Transverse colon (tissue), 4 donors: ENCODE measurements around the gene AHCY. TPM values are rescaled to one million over a fixed set of nuclear protein-coding genes. Genes with fewer than 3 reads are reported as not detected.
"Not testable (repeated sequence)": the region's sequence is repeated elsewhere in the genome, so short reads cannot be mapped to it uniquely, and the experiment has no call there.

Experiments
- DNase-seq: peaks from one replicate; pipeline ENCODE4 v3.0.0-alpha.2; 2019
- H3K27ac ChIP-seq, 4 donors: fragments of 200-600 bp; sonication (generic); 2 replicates each; pipeline ENCODE4 v1.5.1; 2016 to 2018; ENCODE audit warnings: inconsistent platforms in 4 of 4
- H3K27me3 ChIP-seq: fragments of 200-600 bp; sonication (generic); 2 replicates; pipeline ENCODE4 v1.5.1; 2017; ENCODE audit warnings: inconsistent platforms
- H3K36me3 ChIP-seq, 4 donors: fragments of 200-600 bp; sonication (generic); 2 replicates each; pipeline ENCODE4 v1.5.1; 2017 to 2019; ENCODE audit warnings: inconsistent platforms in 4 of 4
- H3K4me1 ChIP-seq, 4 donors: fragments of 200-600 bp; sonication (generic); 2 replicates each; pipeline ENCODE4 v1.5.1; 2017 to 2020; ENCODE audit warnings: inconsistent platforms in 4 of 4
- H3K4me3 ChIP-seq, 4 donors: fragments of 200-600 bp; sonication (generic); 1 replicate in 1 of 4; 2 replicates in 3 of 4; pipeline versions ENCODE4 v1.5.1 to v1.6.1; 2017 to 2019; ENCODE audit warnings: inconsistent platforms in 4 of 4
- H3K9me3 ChIP-seq, 2 donors: fragments of 200-600 bp; sonication (generic); 2 replicates each; pipeline ENCODE4 v1.5.1; 2017 to 2019; ENCODE audit warnings: inconsistent platforms in 2 of 2
- EP300 ChIP-seq: sonication (generic); formaldehyde crosslinking; IDR thresholded peaks from one replicate; pipeline ENCODE4 v1.6.1; 2017; ENCODE audit warnings: antibody characterized with exemption, low read depth
- POLR2A ChIP-seq: fragments of 450-650 bp; IDR thresholded peaks from one replicate; pipeline ENCODE4 v1.6.1; 2016; ENCODE audit warnings: antibody characterized with exemption, mild to moderate bottlenecking, moderate library complexity
- POLR2AphosphoS5 ChIP-seq, 3 donors: sonication (generic); formaldehyde crosslinking; IDR thresholded peaks; one replicate each; pipeline ENCODE4 v1.6.1; 2016; ENCODE audit warnings: antibody characterized with exemption in 3 of 3
- WGBS, 2 donors: methylation state at CpG; one replicate each; pipeline ENCODE4 v1.1.5; 2018; ENCODE audit warnings: low coverage in 1 of 2; 5-methylcytosine and 5-hydroxymethylcytosine counted together
- in situ Hi-C, 4 donors: fragments of 200-750 bp; cut with MboI; loops; one replicate each; pipeline versions ENCODE4 v1.15.0 to v1.15.1; 2017; ENCODE audit warnings: low sequenced_read_pairs in 3 of 4, low pct_ligation_motif_present in 1 of 4, low pct_unique_long_range_greater_than_20kb in 1 of 4
- intact Hi-C: fragments of 100-400 bp; cut with DNase I; formaldehyde crosslinking; loops from one replicate; pipeline ENCODE4 v1.15.1; 2023; ENCODE audit warnings: low total_unique reads
- total RNA-seq, 4 donors: library from RNA; depleted of rRNA; stranded (reverse); fragments of >200 nt; gene quantifications; one replicate each; pipeline ENCODE4 v1.1.0, GENCODE V29; 2016
- TF ChIP-seq, protein P1 (sequence below), 5 experiments: fragments of 200-600 bp in 3 of 5; fragments of 450-650 bp in 2 of 5; sonication (generic) in 3 of 5; IDR thresholded peaks; 1 replicate in 2 of 5; 2 replicates in 3 of 5; pipeline ENCODE4 v1.5.1; 2016 to 2017; ENCODE audit warnings: antibody characterized with exemption in 5 of 5, inconsistent platforms in 3 of 5, mild to moderate bottlenecking in 2 of 5, moderate library complexity in 1 of 5

AHCY gene
- total RNA-seq = 10 to 100 TPM; 23.9 to 71.6 (median 63.8) TPM

DNA sequence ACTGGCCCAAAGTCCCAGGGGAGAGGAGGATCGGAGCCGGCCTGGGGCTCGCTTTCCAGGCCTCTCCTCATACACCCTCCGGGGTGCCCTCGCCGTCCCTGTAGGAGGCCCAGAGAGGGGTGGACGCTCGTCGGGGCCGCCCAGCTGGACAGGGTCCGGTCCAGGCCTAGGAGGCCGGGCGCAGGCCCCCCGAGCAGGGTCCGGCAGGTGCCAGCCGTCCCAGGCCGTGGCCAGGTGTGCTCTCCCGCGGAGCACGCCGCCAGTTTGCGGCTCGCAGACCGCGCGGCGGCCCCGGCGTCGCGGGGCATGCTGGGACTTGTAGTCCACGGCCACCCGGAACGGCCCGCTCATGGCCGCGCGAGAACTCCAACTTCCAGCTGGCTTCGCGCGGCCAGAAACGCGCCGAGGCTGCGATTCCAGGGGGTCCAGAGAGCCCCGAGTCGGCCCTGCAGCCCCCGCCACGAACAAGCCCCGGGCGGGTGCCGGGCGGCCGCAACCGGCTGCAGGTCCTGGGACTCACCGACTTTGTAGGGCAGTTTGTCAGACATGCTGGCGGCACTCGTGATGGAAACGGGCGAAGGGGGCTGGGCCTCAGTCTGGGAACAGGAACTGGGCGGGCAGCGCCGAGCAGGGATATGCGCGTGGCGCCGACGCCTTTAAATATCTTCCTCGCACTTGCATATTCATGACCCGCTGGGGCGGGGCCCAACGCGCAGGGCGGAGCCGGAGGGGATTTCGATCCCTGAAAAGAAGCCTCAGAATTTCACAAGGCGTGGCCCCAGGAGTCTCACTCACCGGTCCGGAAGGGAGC, at the start of gene AHCY:
TSS of gene AHCY (minus strand) at position 633 of the 811 bp plus-strand sequence. CDS start at position 548, 85 bp downstream.
- H3K4me3 ChIP-seq = peak within 1 kb of the TSS; percentile 70 to 89 (median 80)
- H3K36me3 ChIP-seq = no peaks in the 10 kb centered on the region
- no peaks in the 10 kb centered on the region for H3K9me3 ChIP-seq
- no peaks in the 10 kb centered on the region for H3K27me3 ChIP-seq
- intact Hi-C loops (no loop called here), in situ Hi-C loops (loop anchor here (25.0 kb wide), 4 partner anchors 184 to 459 kb away; partner anchors contain the start of genes DYNLRB1 (in 2 of the 4) and TP53INP2 (in 1 of the 4))
- 1% methylated on average over 53 of the region's 79 CpGs; no CpG with 5 or more reads in 1 of the 2 donors for WGBS, 2 donors
- TF ChIP-seq POLR2AphosphoS5 (IDR thresholded peaks at IDR 0.05) = peak; percentile 21 to 82 (median 72)
- TF ChIP-seq EP300 = no peak
- TF ChIP-seq, protein P1, sequence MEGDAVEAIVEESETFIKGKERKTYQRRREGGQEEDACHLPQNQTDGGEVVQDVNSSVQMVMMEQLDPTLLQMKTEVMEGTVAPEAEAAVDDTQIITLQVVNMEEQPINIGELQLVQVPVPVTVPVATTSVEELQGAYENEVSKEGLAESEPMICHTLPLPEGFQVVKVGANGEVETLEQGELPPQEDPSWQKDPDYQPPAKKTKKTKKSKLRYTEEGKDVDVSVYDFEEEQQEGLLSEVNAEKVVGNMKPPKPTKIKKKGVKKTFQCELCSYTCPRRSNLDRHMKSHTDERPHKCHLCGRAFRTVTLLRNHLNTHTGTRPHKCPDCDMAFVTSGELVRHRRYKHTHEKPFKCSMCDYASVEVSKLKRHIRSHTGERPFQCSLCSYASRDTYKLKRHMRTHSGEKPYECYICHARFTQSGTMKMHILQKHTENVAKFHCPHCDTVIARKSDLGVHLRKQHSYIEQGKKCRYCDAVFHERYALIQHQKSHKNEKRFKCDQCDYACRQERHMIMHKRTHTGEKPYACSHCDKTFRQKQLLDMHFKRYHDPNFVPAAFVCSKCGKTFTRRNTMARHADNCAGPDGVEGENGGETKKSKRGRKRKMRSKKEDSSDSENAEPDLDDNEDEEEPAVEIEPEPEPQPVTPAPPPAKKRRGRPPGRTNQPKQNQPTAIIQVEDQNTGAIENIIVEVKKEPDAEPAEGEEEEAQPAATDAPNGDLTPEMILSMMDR (IDR thresholded peaks at IDR 0.05) = peak in 1 of 5 experiments; percentile 15
- peak; percentile 72 for TF ChIP-seq POLR2A
- peak within 1 kb of the TSS; percentile 92 to 98 (median 96) for H3K27ac ChIP-seq
- H3K4me1 ChIP-seq = peaks cover 13 to 25% (median 15%) of the 10 kb centered on the region in 4 donors
- DNase-seq = peak; percentile 98

DNA sequence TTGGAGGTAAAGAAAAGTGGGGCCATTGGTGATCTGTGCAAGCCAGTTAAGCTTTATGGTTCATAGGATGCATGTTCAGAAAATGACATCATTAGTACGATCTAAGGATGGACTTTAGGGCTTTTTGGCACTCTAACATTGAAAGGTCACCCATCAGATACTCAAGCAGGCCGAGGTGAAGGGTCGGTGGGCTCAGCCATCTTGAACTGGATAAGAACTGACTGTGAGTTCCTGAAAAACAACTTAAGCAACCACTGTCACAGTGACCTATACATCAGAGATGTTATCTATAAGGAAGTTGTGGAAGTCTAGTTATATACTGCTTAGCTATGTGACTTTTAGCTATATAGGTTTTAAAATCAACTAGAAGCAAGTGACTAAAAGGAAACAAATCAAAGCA, 46.9 kb upstream of the AHCY start:
- H3K36me3 ChIP-seq = no peaks in the 10 kb centered on the region
- peaks cover 0 to 4% (median 0%) of the 10 kb centered on the region in 4 donors for H3K4me1 ChIP-seq
- TF ChIP-seq, protein P1 (IDR thresholded peaks at IDR 0.05) = no peak
- no peak for TF ChIP-seq EP300
- TF ChIP-seq POLR2A = no peak
- no peak for TF ChIP-seq POLR2AphosphoS5 (IDR thresholded peaks at IDR 0.05)
- H3K27ac ChIP-seq = no peak overlapping the region
- H3K9me3 ChIP-seq = no peaks in the 10 kb centered on the region
- no peaks in the 10 kb centered on the region for H3K27me3 ChIP-seq
- intact Hi-C loops = no loop called here
- DNase-seq = no peak
- no peak overlapping the region for H3K4me3 ChIP-seq
- in situ Hi-C loops = no loop called here
- WGBS, 2 donors = 50 to 69% methylated on average over 1 to 3 of the region's 3 CpGs

DNA sequence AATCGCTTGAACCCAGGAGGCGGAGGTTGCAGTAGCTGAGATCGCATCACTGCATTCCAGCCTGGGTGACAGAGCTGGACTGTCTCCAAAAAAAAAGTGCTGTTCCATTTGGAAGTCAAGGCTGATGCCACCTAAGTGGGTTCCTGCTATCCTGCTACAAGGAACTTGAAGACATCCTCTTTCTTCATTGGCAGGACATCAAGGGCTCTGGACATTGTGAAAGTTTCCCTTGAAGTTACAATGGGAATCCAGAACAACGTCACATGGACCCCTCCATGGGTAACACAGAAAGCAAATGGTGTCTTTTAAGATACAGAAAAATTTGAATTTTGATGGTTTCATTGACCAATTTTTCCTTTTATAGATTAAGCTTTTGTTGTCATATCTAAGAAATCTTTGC, 44.4 kb upstream of the AHCY start:
- TF ChIP-seq, protein P1 (IDR thresholded peaks at IDR 0.05) = no peak
- TF ChIP-seq EP300 (no peak), POLR2AphosphoS5 (IDR thresholded peaks at IDR 0.05) (no peak), POLR2A (no peak)
- Histone ChIP-seq H3K36me3 (no peaks in the 10 kb centered on the region), H3K27ac (no peak overlapping the region), H3K4me1 (peaks cover 0 to 22% (median 5%) of the 10 kb centered on the region in 4 donors), H3K4me3 (no peak overlapping the region), H3K27me3 (no peaks in the 10 kb centered on the region), H3K9me3 (no peaks in the 10 kb centered on the region)
- in situ Hi-C loops = no loop called here
- no peak for DNase-seq
- WGBS, 2 donors = 87% methylated on average over 4 of the region's 4 CpGs; no CpG with 5 or more reads in 1 of the 2 donors
- intact Hi-C loops = no loop called here

DNA sequence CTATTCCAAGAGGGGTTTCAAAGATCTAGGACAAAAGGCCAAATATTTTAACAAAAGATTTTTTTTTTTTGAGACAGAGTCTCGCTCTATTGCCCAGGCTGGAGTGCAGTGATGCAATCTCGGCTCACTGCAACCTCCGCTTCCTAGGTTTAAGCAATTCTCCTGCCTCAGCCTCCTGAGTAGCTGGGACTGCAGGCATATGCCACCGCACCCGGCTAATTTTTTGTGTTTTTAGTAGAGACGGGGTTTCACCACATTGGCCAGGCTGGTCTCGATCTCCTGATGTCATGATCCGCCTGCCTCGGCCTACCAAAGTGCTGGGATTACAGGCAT, 43.3 kb upstream of the AHCY start:
- 95% methylated on average over 9 of the region's 9 CpGs; no CpG with 5 or more reads in 1 of the 2 donors for WGBS, 2 donors
- H3K36me3 ChIP-seq, H3K27me3 ChIP-seq, H3K4me3 ChIP-seq, DNase-seq, intact Hi-C loops, H3K27ac ChIP-seq, in situ Hi-C loops, H3K9me3 ChIP-seq: not testable (repeated sequence)
- peaks cover 0 to 22% (median 5%) of the 10 kb centered on the region in 4 donors for H3K4me1 ChIP-seq

DNA sequence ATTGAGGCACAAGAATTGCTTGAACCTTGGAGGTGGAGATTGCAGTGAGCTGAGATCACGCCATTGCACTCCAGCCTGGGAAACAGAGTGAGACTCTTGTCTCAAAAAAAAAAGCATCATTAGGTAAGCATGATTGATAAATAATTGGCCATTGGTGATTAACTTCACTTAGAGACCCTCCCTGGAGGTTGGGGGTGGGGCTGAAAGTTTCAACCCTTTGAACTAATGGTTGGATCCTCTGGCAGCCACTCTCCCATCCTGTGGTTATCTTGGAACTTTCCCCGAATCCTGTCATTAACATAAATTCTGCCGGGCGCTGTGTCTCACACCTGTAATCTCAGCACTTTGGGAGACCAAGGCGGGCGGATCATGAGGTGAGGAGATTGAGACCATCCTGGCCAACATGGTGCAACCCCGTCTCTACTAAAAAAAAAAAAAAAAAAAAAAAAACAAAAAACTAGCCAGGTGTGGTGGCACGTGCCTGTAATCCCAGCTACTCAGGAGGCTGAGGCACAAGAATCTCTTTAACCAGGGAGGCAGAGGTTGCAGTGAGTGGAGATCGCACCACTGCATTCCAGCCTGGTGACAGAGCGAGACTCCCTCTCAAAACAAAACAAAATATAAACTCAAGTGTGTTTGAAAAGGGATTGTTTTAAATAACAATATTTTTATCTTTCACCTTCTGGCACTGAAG, 42.8 kb upstream of the AHCY start:
- H3K27ac ChIP-seq, H3K9me3 ChIP-seq, H3K27me3 ChIP-seq, intact Hi-C loops, H3K36me3 ChIP-seq, DNase-seq, in situ Hi-C loops, H3K4me3 ChIP-seq: not testable (repeated sequence)
- 78 to 87% methylated on average over 4 to 10 of the region's 10 CpGs for WGBS, 2 donors
- peaks cover 0 to 22% (median 5%) of the 10 kb centered on the region in 4 donors for H3K4me1 ChIP-seq
